ENCODE data around the gene RIMBP2.

RIMBP2 gene

DNA sequence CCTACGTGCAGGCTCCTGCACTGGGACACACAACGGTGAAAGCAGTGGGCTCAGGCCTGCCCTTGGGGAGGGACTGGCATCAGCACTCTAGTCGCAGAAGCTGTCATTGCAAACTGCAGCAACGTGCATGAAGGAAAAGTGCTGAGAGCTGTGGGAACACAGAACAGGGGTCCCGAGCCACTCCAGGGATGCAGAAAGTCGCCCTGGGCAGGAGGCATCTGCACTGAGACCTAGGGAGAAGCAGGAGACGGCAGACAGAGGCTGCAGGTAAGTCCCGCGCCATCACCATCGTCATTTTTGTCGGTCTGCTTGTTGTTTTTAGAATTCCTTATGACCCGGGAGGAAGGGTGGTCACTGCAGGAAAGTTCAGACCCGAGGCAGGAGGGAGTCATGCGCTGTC is 21.6 kb upstream of the RIMBP2 start:
- no peak overlapping the region for H3K27ac ChIP-seq
- TF ChIP-seq, protein P1, sequence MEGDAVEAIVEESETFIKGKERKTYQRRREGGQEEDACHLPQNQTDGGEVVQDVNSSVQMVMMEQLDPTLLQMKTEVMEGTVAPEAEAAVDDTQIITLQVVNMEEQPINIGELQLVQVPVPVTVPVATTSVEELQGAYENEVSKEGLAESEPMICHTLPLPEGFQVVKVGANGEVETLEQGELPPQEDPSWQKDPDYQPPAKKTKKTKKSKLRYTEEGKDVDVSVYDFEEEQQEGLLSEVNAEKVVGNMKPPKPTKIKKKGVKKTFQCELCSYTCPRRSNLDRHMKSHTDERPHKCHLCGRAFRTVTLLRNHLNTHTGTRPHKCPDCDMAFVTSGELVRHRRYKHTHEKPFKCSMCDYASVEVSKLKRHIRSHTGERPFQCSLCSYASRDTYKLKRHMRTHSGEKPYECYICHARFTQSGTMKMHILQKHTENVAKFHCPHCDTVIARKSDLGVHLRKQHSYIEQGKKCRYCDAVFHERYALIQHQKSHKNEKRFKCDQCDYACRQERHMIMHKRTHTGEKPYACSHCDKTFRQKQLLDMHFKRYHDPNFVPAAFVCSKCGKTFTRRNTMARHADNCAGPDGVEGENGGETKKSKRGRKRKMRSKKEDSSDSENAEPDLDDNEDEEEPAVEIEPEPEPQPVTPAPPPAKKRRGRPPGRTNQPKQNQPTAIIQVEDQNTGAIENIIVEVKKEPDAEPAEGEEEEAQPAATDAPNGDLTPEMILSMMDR (conservative IDR thresholded peaks at IDR 0.05): no peak

DNA sequence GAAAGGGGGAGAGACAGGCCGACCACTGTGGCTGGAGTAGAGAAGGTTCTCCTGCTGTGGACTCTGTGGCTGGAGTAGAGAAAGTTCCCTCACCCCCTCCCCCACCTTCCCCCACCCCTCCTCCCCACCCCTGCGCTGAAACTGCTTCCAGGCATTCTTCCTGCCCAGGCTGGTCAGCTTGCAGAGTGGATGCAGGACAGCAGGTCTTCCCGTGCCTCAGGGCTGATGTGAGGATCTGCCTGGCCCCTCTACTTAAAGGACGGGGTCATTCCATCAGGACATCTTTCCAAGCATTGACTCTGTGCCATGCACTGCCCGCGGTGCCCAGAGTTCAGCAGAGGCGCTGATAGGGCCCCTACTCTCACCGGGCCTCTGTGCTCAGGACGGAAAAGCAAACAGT is 13.2 kb upstream of the RIMBP2 start:
- no peak overlapping the region for H3K27ac ChIP-seq
- TF ChIP-seq, protein P1 (conservative IDR thresholded peaks at IDR 0.05): no peak

DNA sequence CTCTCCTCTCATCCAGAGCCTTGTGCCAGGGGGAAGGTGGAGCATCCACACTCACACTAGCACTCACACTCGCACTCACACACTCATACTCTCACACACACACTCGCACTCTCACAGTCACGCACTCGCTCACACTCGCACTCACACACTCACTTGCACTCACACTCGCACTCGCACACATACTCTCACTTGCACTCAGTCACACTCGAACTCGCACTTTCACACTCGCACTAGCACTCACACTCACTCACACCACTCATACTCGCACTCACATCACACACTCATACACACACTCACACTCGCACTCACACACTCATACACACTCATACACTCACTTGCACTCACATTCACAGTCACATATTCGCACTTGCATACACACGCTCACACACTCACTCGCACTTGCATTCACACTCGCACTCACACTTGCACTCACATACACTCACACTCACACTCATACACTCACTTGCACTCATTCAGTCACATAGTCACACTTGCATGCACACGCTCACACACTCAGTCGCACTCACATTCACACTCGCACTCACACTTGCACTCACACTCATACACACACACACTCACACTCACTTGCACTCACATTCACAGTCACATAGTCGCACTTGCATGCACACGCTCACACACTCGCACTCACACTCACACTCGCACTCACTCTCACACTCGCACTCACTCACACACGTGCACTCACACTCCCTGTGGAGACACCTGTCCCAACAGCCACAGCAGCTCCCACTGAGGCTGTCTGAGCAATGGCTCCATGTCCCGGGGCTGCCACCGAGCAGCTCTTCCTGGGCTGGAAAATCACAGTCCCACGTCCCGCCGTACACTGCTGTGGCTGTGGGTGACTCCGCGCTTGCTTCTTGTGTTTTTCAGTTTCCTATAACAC is 12.3 kb upstream of the RIMBP2 start:
- no peak overlapping the region for H3K27ac ChIP-seq
- TF ChIP-seq, protein P1 (conservative IDR thresholded peaks at IDR 0.05): no peak

DNA sequence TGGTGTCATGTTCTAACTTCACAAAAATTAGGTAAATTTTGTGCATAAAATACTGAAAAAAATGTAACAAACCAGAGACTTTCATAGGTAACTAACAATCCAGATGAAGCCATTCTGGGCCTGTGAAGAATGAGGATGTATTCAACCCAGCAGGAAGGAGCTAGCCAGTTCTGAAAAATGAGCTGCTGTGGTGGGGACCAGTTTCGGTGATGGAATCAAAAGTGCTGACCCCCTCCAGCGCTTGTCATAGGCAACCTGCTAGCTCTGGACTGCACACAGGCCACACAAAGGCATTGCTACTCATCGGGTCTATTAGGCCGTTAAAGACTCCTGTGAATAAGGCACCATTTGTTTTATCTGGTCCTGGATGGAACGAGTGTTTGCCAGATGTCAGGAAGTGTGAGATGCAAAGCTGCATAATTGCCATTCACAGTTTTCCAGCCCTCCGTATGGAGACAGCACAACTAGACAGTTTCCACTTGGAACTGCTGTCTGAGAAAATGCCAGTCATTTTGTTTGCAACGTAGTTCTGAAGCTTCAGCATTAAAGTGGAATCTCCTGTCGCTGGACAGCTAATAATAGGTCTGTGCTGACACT is 3.3 kb upstream of the RIMBP2 start:
- TF ChIP-seq, protein P1 (conservative IDR thresholded peaks at IDR 0.05): no peak
- H3K27ac ChIP-seq: no peak overlapping the region

DNA sequence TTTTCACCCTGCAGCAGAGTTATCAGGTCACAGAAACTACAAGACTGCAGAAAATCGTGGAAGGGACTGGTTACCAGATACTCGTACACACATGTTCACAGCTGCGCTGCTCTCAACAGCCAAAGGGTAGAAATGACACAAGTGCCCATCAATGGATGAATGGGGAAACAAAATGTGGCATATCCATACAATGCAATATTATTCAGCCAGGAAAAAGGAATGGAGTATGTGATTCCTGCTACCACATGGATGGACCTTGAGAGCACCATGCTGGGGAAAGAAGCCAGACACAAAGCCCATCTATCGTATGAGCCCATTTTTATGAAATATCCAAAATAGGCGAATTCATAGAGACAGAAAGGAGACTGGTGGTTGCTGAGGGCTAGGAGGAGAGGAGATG is 1.7 kb upstream of the RIMBP2 start:
- no peak overlapping the region for H3K27ac ChIP-seq
- TF ChIP-seq, protein P1 (conservative IDR thresholded peaks at IDR 0.05): no peak

DNA sequence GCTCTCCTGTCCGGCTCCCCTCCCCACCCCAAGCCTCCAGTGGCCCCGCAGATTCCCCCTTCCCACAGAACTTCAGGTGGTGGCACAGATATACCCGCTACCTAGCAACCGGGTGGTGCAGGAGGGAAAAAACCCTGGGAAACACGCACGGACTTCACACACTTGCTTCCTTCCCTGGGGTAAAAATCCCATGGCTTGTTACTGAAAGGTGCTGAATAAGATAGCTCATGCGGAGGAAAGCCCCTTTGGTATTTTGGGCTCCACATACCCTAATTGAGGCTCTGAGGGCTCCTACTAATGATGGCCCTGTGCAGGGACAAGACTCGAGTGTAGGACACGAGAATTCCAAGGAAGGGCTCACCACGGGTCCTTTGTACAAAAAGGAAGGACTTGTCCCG is 869 bp upstream of the RIMBP2 start:
- H3K27ac ChIP-seq: peak overlapping the region; percentile 60; the same call in 1 of the 2 replicates
- TF ChIP-seq, protein P1 (conservative IDR thresholded peaks at IDR 0.05): no peak

DNA sequence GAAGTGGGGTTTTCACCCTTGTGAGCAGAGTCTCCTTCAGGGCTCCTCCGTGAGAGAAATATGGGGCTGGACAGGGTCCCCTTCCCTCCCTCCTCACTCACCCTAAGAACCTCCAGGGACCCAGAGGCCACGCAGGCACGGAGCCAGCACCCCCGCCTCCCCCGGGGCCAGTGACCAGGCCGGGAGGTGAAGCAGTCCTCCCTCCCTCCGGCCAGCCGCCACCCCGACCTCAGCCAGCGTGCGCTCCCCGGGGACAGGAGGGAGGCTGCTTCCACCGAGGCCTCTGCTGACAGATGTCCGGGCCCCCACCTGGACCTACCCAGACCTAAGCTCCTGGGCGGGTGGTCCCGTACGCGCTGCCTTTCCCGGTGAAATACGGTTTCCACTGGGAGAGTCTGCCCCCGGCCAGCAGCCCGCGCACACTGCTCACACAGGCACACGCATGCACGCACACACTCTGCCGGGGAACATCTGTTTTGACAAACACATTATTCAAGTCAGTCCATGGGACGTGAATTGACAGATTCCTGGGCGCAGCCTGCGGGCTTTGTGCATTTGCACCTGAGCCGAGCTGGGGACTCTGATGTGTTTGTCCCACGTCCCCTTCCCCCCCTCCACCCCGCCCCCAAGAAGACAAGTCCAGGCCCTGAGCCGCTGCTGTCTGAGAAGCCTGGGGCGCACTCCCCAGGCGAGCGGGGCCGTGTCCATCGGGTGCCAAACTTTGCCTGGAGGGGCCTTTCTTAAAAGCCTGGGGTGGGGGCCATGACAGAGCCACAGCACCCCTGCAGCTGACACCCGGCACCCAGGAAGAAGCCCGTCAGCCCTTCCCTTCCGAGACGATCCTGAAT is 725 bp downstream of the RIMBP2 start:
- TF ChIP-seq, protein P1 (conservative IDR thresholded peaks at IDR 0.05): no peak
- H3K27ac ChIP-seq: peak overlapping the region; percentile 60; the same call in 1 of the 2 replicates

Data from VCaP (cell line).